Neural cell (in vitro differentiated cells): ENCODE data around the gene ACSS3.

Experiments used
- CTCF ChIP-seq: fragments of 450-650 bp; IDR thresholded peaks from 2 replicates; pipeline ENCODE4 v1.5.1; 2014; ENCODE audit warnings: antibody characterized with exemption, mild to moderate bottlenecking, moderate library complexity; ENCODE audit not compliant: poor library complexity, severe bottlenecking
- EZH2 ChIP-seq: fragments of 200-600, 300-800 bp; shearing (Covaris generic), sonication (generic); IDR thresholded peaks from 2 replicates; pipeline ENCODE4 v1.6.1; 2014; ENCODE audit warnings: antibody characterized with exemption, low read length, borderline replicate concordance, mild to moderate bottlenecking; ENCODE audit not compliant: insufficient read depth, poor library complexity, severe bottlenecking
- MXI1 ChIP-seq: fragments of 450-650 bp; conservative IDR thresholded peaks from 2 replicates; pipeline ENCODE4 v1.6.1; 2014; ENCODE audit warnings: antibody characterized with exemption, mild to moderate bottlenecking; ENCODE audit not compliant: poor library complexity, severe bottlenecking
- POLR2AphosphoS5 ChIP-seq: IDR thresholded peaks from 2 replicates; pipeline ENCODE4 v1.6.1; 2012
- SMC3 ChIP-seq: fragments of 450-650 bp; conservative IDR thresholded peaks from 2 replicates; pipeline ENCODE4 v1.6.1; 2014; ENCODE audit warnings: antibody characterized with exemption, mild to moderate bottlenecking, moderate library complexity; ENCODE audit not compliant: poor library complexity
- TAF1 ChIP-seq: IDR thresholded peaks from 2 replicates; pipeline ENCODE4 v1.6.1; 2012; ENCODE audit warnings: low read depth

- TF ChIP-seq CTCF (no peak), SMC3 (no peak), POLR2AphosphoS5 (no peak), TAF1 (no peak), EZH2 (no peak), MXI1 (no peak)
Observed at GRCh38 chr12:81137801-81138200, 59.9 kb downstream of the ACSS3 start.
